Measurements from ENCODE around the gene OR13J1.

GRCh38 chr9:35907711-35908503, 37.7 kb upstream of the OR13J1 start:
- TF ChIP-seq CTCF (conservative IDR thresholded peaks at IDR 0.05 in 1 of 2, IDR thresholded peaks at IDR 0.05 in 1 of 2; ENCODE audit: extremely low read depth in 1 of 2, insufficient read depth in 1 of 2, low read depth in 1 of 2, low read length in 2 of 2) (no peak), EZH2 (IDR thresholded peaks at IDR 0.05; ENCODE audit: borderline replicate concordance, low read length) (no peak)
